SU-DHL-6 (cell line): ENCODE results near the gene IPO9.

Source experiments
- EZH2phosphoT487 ChIP-seq: fragments of 200-600 bp; sonication (generic), shearing (Covaris generic); conservative IDR thresholded peaks from 2 replicates; pipeline ENCODE4 v1.6.1; 2018; ENCODE audit warnings: mild to moderate bottlenecking, antibody characterized with exemption, low read length, moderate library complexity, mixed read lengths
- TF ChIP-seq, protein P1 (sequence below): fragments of 200-600 bp; sonication (generic); IDR thresholded peaks from one replicate; pipeline ENCODE4 v1.5.1; 2017; ENCODE audit warnings: antibody characterized with exemption, mild to moderate bottlenecking, low read length, moderate library complexity; ENCODE audit not compliant: insufficient read depth, poor library complexity, severe bottlenecking

DNA sequence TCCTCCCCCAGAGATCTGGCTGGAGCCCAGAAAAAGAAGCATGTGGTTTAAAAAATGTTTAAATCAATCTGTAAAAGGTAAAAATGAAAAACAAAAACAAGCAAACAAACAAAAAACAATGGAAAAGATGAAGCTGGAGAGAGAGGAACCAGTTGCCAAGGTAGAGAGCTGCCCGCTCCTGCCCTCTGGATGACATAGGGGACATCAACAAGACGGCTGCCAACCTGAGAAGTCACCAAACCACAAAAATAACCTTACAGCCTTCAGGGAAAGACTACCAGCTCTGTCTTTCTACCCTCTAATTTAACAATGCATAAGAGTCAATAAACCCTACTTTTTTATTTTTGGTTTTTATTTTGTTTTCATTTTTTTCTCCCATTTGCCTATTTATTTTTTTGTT, 8.5 kb upstream of the IPO9 start:
- TF ChIP-seq, protein P1, sequence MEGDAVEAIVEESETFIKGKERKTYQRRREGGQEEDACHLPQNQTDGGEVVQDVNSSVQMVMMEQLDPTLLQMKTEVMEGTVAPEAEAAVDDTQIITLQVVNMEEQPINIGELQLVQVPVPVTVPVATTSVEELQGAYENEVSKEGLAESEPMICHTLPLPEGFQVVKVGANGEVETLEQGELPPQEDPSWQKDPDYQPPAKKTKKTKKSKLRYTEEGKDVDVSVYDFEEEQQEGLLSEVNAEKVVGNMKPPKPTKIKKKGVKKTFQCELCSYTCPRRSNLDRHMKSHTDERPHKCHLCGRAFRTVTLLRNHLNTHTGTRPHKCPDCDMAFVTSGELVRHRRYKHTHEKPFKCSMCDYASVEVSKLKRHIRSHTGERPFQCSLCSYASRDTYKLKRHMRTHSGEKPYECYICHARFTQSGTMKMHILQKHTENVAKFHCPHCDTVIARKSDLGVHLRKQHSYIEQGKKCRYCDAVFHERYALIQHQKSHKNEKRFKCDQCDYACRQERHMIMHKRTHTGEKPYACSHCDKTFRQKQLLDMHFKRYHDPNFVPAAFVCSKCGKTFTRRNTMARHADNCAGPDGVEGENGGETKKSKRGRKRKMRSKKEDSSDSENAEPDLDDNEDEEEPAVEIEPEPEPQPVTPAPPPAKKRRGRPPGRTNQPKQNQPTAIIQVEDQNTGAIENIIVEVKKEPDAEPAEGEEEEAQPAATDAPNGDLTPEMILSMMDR = no peak
- TF ChIP-seq EZH2phosphoT487 = no peak
